HEK293T (cell line): ENCODE data around the gene CYP51A1.
"Not testable (repeated sequence)": the region's sequence is repeated elsewhere in the genome, so short reads cannot be mapped to it uniquely, and the experiment has no call there.

Experiments used
- CTCF ChIA-PET: fragments of 350-600 bp; formaldehyde crosslinking; extraction: SDS; loops from one replicate; lab custom pipeline; 2021; ENCODE audit warnings: antibody characterized with exemption, inconsistent platforms; lab: Yijun Ruan, JAX
- POLR2A ChIA-PET: fragments of 350-600 bp; formaldehyde crosslinking; extraction: SDS; loops from one replicate; lab custom pipeline; 2020; ENCODE audit warnings: antibody characterized with exemption, inconsistent platforms; lab: Yijun Ruan, JAX
- DNase-seq: peaks from one replicate; pipeline ENCODE4 v3.0.0; 2012; ENCODE audit warnings: mixed read lengths; ENCODE audit errors: extremely low spot score
- ARNT ChIP-seq: fragments of 450-650 bp; IDR thresholded peaks from 2 replicates; pipeline ENCODE4 v1.6.1; 2017; ENCODE audit warnings: mild to moderate bottlenecking
- BHLHE40 ChIP-seq: fragments of 450-650 bp; IDR thresholded peaks from 2 replicates; pipeline ENCODE4 v1.6.1; 2016; ENCODE audit warnings: mild to moderate bottlenecking, moderate library complexity, borderline replicate concordance
- CTBP1 ChIP-seq: fragments of 450-650 bp; IDR thresholded peaks from 2 replicates; pipeline ENCODE4 v1.6.1; 2016; ENCODE audit warnings: borderline replicate concordance
- ELF4 ChIP-seq: fragments of 450-650 bp; IDR thresholded peaks from 2 replicates; pipeline ENCODE4 v1.6.1; 2017; ENCODE audit warnings: antibody characterized with exemption
- FOXA1 ChIP-seq: fragments of 450-650 bp; IDR thresholded peaks from 2 replicates; pipeline ENCODE4 v1.6.1; 2016; ENCODE audit warnings: mild to moderate bottlenecking
- FOXK2 ChIP-seq: fragments of 450-650 bp; IDR thresholded peaks from 2 replicates; pipeline ENCODE4 v1.6.1; 2016; ENCODE audit warnings: mild to moderate bottlenecking
- FOXM1 ChIP-seq: fragments of 450-650 bp; IDR thresholded peaks from 2 replicates; pipeline ENCODE4 v1.6.1; 2017; ENCODE audit warnings: mild to moderate bottlenecking, borderline replicate concordance
- HDGF ChIP-seq: fragments of 450-650 bp; IDR thresholded peaks from 2 replicates; pipeline ENCODE4 v1.6.1; 2017; ENCODE audit warnings: antibody characterized with exemption, borderline replicate concordance
- L3MBTL2 ChIP-seq: fragments of 450-650 bp; conservative IDR thresholded peaks from 2 replicates; pipeline ENCODE4 v1.6.1; 2016; ENCODE audit warnings: mild to moderate bottlenecking
- LEF1 ChIP-seq: fragments of 450-650 bp; IDR thresholded peaks from 2 replicates; pipeline ENCODE4 v1.6.1; 2017; ENCODE audit warnings: mild to moderate bottlenecking, borderline replicate concordance
- NFRKB ChIP-seq: fragments of 450-650 bp; IDR thresholded peaks from 2 replicates; pipeline ENCODE4 v1.6.1; 2016; ENCODE audit warnings: mild to moderate bottlenecking, moderate library complexity
- SP1 ChIP-seq: fragments of 450-650 bp; IDR thresholded peaks from 2 replicates; pipeline ENCODE4 v1.6.1; 2017
- SUZ12 ChIP-seq: fragments of 450-650 bp; IDR thresholded peaks from 2 replicates; pipeline ENCODE4 v1.6.1; 2016; ENCODE audit warnings: mild to moderate bottlenecking
- TARDBP ChIP-seq: fragments of 450-650 bp; IDR thresholded peaks from 2 replicates; pipeline ENCODE4 v1.6.1; 2016
- ZNF384 ChIP-seq: fragments of 450-650 bp; IDR thresholded peaks from 2 replicates; pipeline ENCODE4 v1.6.1; 2016
- TF ChIP-seq, protein P1 (sequence below): fragments of 450-650 bp; IDR thresholded peaks from 2 replicates; pipeline ENCODE4 v1.6.1; 2016

CYP51A1 gene

DNA sequence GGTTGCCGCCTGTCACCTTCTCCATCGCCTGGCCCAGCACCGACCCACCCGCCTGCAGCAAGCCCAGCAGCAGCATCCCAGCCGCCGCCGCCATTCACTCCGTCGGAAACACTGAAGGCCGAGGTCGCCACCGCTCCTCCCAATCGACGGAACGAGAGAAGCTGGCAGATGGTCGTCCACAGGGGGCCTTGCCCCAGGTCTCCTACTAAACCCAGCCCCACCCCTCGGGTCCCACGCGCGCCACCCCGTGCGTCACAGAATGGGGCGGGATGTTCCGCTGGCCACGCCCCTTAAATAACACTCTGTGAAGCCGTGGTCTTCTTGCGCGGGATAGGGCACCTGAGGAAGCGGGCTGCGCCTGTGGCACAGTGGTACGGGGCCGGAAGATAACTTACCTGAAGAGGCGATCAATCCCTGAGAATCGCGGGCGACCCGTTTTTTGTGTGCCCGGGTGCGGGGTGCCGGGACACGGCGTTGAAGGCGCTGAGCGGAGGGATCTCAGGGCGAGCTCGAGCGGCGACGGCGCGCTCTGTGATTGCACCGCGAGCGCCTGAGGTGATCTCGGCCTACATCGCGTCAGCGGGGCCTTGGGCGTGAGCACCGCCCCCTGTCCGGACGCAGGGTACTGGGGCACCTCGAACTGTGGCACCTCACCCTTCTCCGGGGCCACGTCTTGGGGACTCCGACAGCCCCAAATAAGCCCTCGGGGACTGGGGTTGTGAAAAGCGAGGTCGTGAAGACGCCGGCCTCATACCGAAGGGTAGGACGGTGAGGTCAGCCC lies at the start of gene CYP51A1:
Gene CYP51A1, minus strand, starts transcription at position 207 of the 781 bp plus-strand sequence. Its CDS starts 113 bp downstream, at position 94.
- TF ChIP-seq CTBP1 (peak; percentile 34; the same call in 1 of the 2 replicates), SP1 (peak; percentile 97), FOXM1 (no peak), L3MBTL2 (peak; percentile 92), FOXA1 (no peak), LEF1 (no peak), BHLHE40 (no peak), TARDBP (peak; percentile 46; the same call in 1 of the 2 replicates), ELF4 (peak; percentile 51; the same call in 1 of the 2 replicates)
- ChIA-PET POLR2A (interaction anchor here (0.7 to 2.4 kb wide), 16 partner anchors 10 to 394 kb away, joined by 3 to 13 read pairs (median 4); partner anchors contain the start of genes AKAP9, ANKIB1, GATAD1 and KRIT1), CTCF (interaction anchor here (0.6 to 0.7 kb wide), 3 partner anchors 9 to 313 kb away, joined by 3 read pairs; partner anchors contain the start of gene GATAD1)
- peak; percentile 85 for DNase-seq

DNA sequence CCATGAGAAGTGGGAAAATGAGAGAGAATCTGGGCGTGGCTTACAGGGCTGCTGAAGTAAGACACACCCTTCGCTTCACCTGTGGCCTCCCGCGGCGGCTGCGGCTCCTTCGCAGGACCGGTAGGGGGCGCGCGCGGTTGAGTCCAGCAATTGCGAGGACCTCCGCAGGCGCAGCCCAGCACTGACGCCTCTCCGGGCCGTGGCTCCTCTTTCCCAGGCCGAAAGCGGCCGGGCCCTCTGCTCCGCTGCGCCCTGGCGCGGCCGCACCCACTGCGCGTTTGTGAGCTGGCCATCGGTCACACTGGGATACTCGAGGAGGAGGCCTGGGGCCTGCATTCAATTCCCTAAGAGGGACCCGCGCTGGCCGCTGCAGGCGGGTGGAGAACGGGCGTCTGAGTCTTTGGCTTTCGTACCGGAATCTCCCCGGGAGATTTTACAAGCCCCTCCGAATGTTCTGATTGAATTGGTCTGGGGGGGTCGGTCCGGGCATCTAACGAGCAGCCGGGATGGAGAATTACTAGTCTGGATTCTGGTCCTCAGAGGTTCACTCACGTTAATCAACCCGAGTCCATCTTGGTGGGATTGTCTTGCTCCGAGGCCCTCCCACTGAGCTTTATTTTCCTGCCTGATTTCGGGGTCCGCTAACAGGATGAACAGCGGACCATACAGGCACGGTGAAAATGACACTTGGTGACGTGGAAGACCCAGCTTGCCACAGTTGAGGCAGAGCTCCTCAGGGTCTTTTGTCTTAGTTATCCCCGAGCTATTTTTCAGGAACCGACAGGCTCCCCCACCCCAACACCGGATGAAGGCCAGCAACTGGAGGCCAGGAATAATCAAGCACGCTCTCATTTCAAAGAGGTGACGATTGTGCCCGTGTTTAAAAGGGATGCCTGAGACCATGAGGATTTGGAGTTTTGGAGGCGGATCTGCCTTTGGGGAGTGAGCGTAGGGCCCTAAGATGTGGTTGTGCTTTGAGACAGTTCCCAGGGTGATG lies 44.9 kb upstream of the CYP51A1 start, which contains the start of gene LRRD1:
Gene LRRD1, minus strand, starts transcription at position 215 of the 997 bp plus-strand sequence. CDS start 13,940 bp downstream, outside the sequence.
- POLR2A ChIA-PET, result interaction anchor here (1.1 to 1.9 kb wide), 3 partner anchors 44 to 269 kb away, joined by 4 to 8 read pairs (median 5); partner anchors contain the start of gene GATAD1
- peak; percentile 83 for DNase-seq
- CTCF ChIA-PET, result interaction anchor here (0.6 to 1.0 kb wide), 7 partner anchors 15 to 214 kb away, joined by 3 to 6 read pairs (median 3); no protein-coding TSS in a partner anchor
- no peak for TF ChIP-seq FOXK2
- no peak for TF ChIP-seq HDGF
- TF ChIP-seq NFRKB, result no peak

DNA sequence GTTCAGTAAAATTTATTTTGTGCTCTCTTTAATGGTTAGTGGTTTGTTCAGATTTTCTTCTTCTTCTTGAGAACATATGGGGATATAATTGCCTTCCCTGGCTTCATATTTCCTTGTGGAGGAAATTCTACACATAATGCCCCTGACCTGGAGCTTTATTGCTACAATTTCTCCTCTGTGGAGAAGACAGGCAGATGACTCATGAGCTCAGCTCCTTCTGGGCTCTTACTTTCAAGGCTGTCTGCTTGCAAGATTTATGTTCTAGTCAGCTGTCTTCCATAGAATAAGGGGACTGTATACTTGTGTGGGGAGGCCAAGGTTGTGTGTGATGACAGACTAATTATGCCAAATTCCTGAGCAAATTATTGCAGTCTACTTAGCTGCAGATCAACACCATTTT lies 43.1 kb upstream of the CYP51A1 start:
- peak; percentile 12 for DNase-seq
- ChIA-PET POLR2A (interaction anchor here (0.7 to 0.9 kb wide), 3 partner anchors 42 to 270 kb away, joined by 4 read pairs; partner anchors contain the start of genes ANKIB1, GATAD1 and KRIT1), CTCF (interaction anchor here (1.0 kb wide), 1 partner anchor 69 kb away, joined by 3 read pairs; the partner anchor contains the start of genes ANKIB1 and KRIT1)
- no peak for TF ChIP-seq FOXA1
- TF ChIP-seq, protein P1, sequence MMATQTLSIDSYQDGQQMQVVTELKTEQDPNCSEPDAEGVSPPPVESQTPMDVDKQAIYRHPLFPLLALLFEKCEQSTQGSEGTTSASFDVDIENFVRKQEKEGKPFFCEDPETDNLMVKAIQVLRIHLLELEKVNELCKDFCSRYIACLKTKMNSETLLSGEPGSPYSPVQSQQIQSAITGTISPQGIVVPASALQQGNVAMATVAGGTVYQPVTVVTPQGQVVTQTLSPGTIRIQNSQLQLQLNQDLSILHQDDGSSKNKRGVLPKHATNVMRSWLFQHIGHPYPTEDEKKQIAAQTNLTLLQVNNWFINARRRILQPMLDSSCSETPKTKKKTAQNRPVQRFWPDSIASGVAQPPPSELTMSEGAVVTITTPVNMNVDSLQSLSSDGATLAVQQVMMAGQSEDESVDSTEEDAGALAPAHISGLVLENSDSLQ, result peak; percentile 93

- POLR2A ChIA-PET, DNase-seq, CTCF ChIA-PET: not testable (repeated sequence)
Observed at GRCh38 chr7:92169529-92169928, 35.3 kb upstream of the CYP51A1 start.

DNA sequence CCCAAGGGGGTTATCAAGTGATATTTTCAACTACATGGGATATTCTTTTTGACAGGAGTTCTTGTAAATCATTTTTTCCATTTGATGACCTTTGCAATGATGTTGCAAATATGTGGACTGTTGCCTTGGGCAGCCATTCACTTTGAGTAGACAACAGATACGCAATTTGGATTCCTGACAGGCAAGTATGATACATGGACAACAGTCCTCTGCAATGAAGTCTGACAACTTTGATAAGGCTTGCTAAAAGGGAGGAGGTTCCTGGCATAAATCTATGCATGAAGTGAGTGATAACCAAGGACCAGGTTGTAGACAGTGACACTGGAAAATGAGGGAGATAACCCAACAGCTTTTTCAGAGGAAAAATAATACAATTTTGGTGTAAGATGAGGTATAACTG lies 27.0 kb upstream of the CYP51A1 start:
- TF ChIP-seq, protein P1, result no peak
- TF ChIP-seq ZNF384 (no peak), SP1 (no peak), FOXM1 (no peak), HDGF (no peak), FOXK2 (no peak), FOXA1 (no peak), ELF4 (no peak)
- POLR2A ChIA-PET, result no interaction called here
- DNase-seq, result no peak
- CTCF ChIA-PET, result interaction anchor here (0.5 to 0.9 kb wide), 2 partner anchors 12 to 18 kb away, joined by 3 read pairs; partner anchors contain the start of gene LRRD1

DNA sequence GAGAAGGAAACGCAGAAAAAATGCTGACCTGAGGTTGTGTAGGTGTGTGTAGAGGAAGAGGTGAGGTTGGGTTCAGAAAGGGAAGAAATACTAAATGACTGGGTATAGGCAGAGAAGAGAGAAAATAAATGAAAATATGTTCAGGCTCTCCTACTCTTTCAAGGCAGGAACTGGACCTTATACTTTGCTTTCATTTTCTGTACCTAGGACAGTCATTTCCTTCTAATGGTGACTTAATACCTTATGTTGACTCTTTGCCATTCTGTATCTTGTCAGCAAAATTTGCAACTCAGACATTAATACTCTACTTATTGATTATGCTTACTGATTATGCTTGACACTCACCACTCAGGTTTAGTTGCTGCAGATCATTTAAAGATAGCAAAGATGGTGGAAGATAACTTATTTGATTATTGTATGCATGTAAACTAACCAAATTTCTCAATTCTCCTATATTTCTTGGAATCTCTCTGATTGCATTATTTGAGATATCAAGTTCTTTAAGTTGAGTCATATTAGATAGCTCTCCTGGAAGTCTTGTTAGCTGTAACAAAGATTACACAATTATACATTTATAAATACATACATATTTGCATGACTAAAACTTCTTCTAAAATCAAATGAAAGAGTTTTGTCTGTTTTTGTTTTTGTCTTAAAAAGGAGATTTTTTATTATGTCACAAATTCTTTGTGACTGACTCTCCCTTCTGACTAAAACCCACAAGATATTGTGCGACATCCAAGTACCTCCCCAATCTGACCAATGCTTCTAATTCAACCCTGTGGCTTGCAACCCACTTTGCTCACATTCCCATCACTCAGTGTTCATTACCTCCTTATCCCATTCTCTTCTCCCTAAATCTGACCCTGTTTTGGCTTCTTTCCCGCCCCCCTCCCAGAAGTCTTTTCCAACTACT lies 24.6 kb upstream of the CYP51A1 start:
- no peak for DNase-seq
- TF ChIP-seq ZNF384 (no peak), NFRKB (no peak), LEF1 (no peak), FOXM1 (no peak), CTBP1 (no peak), SP1 (no peak), ELF4 (no peak), L3MBTL2 (no peak), SUZ12 (no peak), BHLHE40 (no peak), FOXA1 (no peak), FOXK2 (no peak), TARDBP (no peak), ARNT (no peak), HDGF (no peak)
- TF ChIP-seq, protein P1, result no peak
- ChIA-PET POLR2A (no interaction called here), CTCF (interaction anchor here (0.7 kb wide), 1 partner anchor 20 kb away, joined by 3 read pairs; the partner anchor contains the start of gene LRRD1)
